ENCODE measurements around the gene SSU72. TPM values are rescaled to one million over a fixed set of nuclear protein-coding genes. Genes with fewer than 3 reads are reported as not detected.
"Not testable (repeated sequence)": the region's sequence is repeated elsewhere in the genome, so short reads cannot be mapped to it uniquely, and the experiment has no call there.

Gene SSU72
- total RNA-seq, 1 donor from 2014 or later: 94.1 TPM

DNA sequence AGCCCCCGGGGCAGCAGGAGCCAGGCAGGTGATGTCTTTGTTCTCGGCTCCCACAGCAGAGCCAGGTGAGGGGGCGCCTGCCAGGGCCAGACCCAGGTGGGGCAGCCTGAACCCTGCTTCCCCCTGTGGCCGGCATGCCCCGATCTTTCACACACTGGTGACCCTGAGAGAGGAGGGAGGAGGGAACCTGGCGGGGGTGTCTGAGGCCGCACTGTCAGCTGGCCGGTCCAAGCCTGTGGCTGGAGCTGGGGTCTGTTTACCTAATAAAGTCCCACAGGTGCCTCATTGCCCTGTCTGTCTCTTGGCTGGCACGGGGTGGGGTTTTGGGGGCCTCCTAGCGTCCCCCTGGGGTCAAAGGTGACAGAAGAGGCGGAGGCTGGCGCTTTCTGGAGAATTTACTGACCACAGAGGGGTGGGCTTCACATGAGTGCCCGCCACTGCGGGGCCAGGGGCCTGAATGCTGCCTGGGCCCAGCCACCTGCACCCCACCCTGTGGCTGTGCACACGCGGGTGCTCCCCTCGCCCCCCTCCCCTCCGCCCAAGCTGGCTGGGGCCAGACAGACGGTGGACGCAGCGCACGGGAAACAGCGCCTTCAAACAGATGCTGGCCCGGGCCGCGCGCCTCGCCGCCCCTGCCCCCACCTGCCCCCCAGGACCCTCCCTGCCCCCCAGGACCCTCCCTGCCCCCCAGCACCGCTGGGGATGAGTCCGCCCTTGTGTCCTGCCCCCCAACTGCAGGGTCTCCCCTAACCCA, 40.1 kb downstream of the SSU72 start:
- Histone ChIP-seq H3K4me1 (peaks cover 5% of the 10 kb centered on the region), H4K20me1 (ENCODE audit: low read depth) (peaks cover 26% of the 10 kb centered on the region), H3K9me3 (ENCODE audit: low read depth) (no peaks in the 10 kb centered on the region), H3K4me3 (no peak overlapping the region), H3K27me3 (no peaks in the 10 kb centered on the region), H3K27ac (no peak overlapping the region), H3F3A (ENCODE audit: low read depth) (peaks cover 7% of the 10 kb centered on the region), H3K4me2 (no peak overlapping the region), H3K36me3 (no peaks in the 10 kb centered on the region), H3K79me2 (ENCODE audit: low read depth) (peaks cover 4% of the 10 kb centered on the region), H2AFZ (replicated peaks) (no peak overlapping the region), H3K9ac (no peak overlapping the region)
- peaks cover 18% of the 10 kb centered on the region for H3K36me3 Mint-ChIP-seq
- no peak overlapping the region for H3K27ac Mint-ChIP-seq
- no peaks in the 10 kb centered on the region for H3K27me3 Mint-ChIP-seq (ENCODE audit: insufficient read depth, low read depth)
- no peak for DNase-seq (ENCODE audit: low spot score)
- H3K9me3 Mint-ChIP-seq: peaks cover 10% of the 10 kb centered on the region
- peaks cover 4% of the 10 kb centered on the region for H3K4me1 Mint-ChIP-seq
- H3K4me3 Mint-ChIP-seq: no peak overlapping the region
- TF ChIP-seq EZH2 (IDR thresholded peaks at IDR 0.05): no peak
- no peak for TF ChIP-seq EZH2phosphoT487 (IDR thresholded peaks at IDR 0.05)
- TF ChIP-seq, protein P1, sequence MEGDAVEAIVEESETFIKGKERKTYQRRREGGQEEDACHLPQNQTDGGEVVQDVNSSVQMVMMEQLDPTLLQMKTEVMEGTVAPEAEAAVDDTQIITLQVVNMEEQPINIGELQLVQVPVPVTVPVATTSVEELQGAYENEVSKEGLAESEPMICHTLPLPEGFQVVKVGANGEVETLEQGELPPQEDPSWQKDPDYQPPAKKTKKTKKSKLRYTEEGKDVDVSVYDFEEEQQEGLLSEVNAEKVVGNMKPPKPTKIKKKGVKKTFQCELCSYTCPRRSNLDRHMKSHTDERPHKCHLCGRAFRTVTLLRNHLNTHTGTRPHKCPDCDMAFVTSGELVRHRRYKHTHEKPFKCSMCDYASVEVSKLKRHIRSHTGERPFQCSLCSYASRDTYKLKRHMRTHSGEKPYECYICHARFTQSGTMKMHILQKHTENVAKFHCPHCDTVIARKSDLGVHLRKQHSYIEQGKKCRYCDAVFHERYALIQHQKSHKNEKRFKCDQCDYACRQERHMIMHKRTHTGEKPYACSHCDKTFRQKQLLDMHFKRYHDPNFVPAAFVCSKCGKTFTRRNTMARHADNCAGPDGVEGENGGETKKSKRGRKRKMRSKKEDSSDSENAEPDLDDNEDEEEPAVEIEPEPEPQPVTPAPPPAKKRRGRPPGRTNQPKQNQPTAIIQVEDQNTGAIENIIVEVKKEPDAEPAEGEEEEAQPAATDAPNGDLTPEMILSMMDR (IDR thresholded peaks at IDR 0.05): no peak

DNA sequence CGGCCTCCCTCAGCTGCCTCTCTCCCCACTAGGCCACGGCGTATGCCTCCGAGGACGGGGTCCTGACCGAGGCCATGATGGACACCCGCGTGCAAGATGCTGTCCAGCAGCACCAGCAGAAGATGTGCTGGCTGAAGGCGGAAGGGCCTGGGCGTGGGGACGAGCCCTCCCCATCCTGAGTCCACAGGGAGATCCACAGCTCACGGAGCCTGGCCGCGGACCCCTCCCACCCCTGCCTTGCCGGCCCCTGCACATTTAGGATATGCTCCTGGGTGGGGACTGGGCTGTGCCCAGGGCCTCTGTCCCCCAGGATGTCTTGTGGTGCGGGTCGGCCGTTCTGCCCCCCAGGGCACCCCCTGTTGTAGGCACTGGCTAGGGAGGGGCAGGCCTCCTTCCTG, 40.8 kb downstream of the SSU72 start:
- not testable (repeated sequence) for H3K27ac ChIP-seq; H3K9ac ChIP-seq; DNase-seq (ENCODE audit: low spot score); H3K27ac Mint-ChIP-seq; H3K27me3 Mint-ChIP-seq (ENCODE audit: insufficient read depth, low read depth); H3K4me2 ChIP-seq; H3K27me3 ChIP-seq; H2AFZ ChIP-seq (replicated peaks); H3K9me3 ChIP-seq (ENCODE audit: low read depth); H3K4me3 Mint-ChIP-seq; H3K4me3 ChIP-seq; H3K4me1 Mint-ChIP-seq; H3K9me3 Mint-ChIP-seq; H3K4me1 ChIP-seq; H3F3A ChIP-seq (ENCODE audit: low read depth); H3K36me3 ChIP-seq; H3K79me2 ChIP-seq (ENCODE audit: low read depth)
- H4K20me1 ChIP-seq (ENCODE audit: low read depth): peaks cover 19% of the 10 kb centered on the region
- peaks cover 18% of the 10 kb centered on the region for H3K36me3 Mint-ChIP-seq

DNA sequence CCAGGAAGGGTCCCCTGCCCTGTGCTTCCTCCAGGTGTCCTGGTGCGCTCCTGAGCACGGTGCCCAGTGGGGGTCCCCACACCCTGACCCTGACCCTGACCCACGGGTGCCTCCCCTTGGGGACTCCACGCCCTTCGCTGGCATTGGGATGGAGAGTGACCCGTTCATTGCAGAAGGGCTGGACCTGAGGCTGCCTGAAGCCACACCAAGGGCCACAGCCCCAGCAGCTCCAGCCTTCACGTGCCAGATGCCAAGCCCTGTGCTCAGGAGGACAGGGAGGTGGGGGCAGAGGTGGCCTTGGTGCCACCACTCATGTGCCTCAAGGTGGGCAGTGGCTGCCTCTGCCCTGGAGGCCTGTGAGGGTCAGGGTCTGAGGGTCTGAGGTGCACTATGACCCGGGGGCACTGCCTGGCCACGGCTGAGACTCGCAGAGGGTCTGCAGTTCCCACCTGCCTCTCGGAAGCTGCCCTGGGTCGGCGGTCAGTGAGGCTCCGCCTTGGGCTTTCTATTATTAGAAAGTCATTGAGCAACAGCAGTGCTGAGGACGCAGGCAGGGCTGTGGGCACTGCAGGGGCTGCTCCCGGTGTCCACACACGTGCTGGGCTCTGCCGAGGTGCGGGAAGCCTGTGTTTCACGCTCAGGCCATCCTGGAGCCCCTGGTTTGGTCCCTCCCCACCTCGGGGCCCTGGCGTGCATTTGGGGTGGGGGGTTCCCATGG, 41.3 kb downstream of the SSU72 start:
- not testable (repeated sequence) for H2AFZ ChIP-seq (replicated peaks); H3K27me3 ChIP-seq; H3K4me3 Mint-ChIP-seq; H3F3A ChIP-seq (ENCODE audit: low read depth); H3K9ac ChIP-seq; H3K4me3 ChIP-seq; H3K36me3 ChIP-seq; H3K9me3 Mint-ChIP-seq; H3K4me1 Mint-ChIP-seq; H3K27me3 Mint-ChIP-seq (ENCODE audit: insufficient read depth, low read depth); H3K27ac Mint-ChIP-seq; H3K79me2 ChIP-seq (ENCODE audit: low read depth); H3K9me3 ChIP-seq (ENCODE audit: low read depth); H3K4me2 ChIP-seq; H3K27ac ChIP-seq; DNase-seq (ENCODE audit: low spot score); H3K4me1 ChIP-seq
- H3K36me3 Mint-ChIP-seq: peaks cover 14% of the 10 kb centered on the region
- H4K20me1 ChIP-seq (ENCODE audit: low read depth): peaks cover 14% of the 10 kb centered on the region

DNA sequence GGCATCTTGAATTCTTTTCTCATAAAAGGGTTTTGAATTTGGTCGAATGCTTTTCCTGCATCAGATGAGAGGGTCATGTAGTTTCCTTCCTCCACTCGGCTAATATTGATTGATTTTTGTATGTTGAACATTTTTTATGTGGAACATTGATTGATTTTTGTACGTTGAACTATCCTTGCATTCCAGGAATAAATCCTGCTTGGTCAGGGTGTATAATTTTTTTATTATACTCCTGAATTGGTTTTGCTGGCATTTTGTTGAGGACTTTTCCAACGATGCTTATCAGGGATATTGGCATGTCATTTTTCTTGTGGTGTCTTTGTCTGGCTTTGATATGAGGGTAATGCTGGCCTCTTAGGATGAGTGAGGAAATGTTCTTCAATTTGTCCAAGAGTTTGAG, 42.7 kb downstream of the SSU72 start:
- Histone ChIP-seq H3F3A (ENCODE audit: low read depth) (no peaks in the 10 kb centered on the region), H3K27me3 (no peaks in the 10 kb centered on the region), H3K27ac (no peak overlapping the region), H2AFZ (replicated peaks) (no peak overlapping the region), H3K4me1 (no peaks in the 10 kb centered on the region), H4K20me1 (ENCODE audit: low read depth) (peaks cover 8% of the 10 kb centered on the region), H3K9ac (no peak overlapping the region), H3K4me2 (no peak overlapping the region), H3K9me3 (ENCODE audit: low read depth) (no peaks in the 10 kb centered on the region), H3K4me3 (no peak overlapping the region), H3K36me3 (no peaks in the 10 kb centered on the region), H3K79me2 (ENCODE audit: low read depth) (no peaks in the 10 kb centered on the region)
- no peak overlapping the region for H3K27ac Mint-ChIP-seq
- no peak for DNase-seq (ENCODE audit: low spot score)
- H3K9me3 Mint-ChIP-seq: peaks cover 10% of the 10 kb centered on the region
- H3K36me3 Mint-ChIP-seq: peaks cover 14% of the 10 kb centered on the region
- H3K27me3 Mint-ChIP-seq (ENCODE audit: insufficient read depth, low read depth): no peaks in the 10 kb centered on the region
- no peaks in the 10 kb centered on the region for H3K4me1 Mint-ChIP-seq
- no peak overlapping the region for H3K4me3 Mint-ChIP-seq
- TF ChIP-seq EZH2 (IDR thresholded peaks at IDR 0.05): no peak
- TF ChIP-seq, protein P1 (IDR thresholded peaks at IDR 0.05): no peak
- no peak for TF ChIP-seq EZH2phosphoT487 (IDR thresholded peaks at IDR 0.05)

All from neural progenitor cell (in vitro differentiated cells).